ENCODE results near the gene RBM38.

Gene RBM38

DNA sequence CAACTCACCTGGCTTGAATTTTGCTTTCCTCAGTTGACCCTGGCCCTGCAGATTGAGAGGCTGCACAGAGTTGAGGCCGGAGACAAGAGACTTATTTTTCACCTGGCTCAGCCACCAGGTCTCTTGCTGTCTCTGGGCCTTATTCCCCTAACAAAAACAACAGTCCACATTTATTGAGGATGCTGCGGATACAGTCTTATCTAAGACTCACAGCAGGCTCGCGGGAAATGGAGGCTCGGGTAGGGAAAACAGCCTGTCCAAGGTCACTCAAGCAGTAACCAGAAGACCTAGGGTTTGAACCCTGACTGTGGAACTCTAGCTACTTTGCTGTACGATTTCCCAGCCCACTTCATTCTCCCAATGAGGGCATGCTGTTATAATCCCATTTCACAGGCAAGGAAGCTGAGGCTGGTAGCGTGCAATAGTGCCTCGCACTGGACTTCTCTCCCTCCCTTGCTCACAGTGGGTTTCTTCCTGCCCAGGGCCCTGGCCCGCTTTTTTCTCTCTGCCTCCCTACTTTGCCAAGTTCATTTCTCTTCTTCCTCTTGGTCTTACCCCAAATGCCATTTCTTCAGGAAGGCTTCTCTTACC, 57.7 kb downstream of the RBM38 start:
- DNase-seq (ENCODE audit: low read depth in 2 of 2): no peak
- TF ChIP-seq, protein P1, sequence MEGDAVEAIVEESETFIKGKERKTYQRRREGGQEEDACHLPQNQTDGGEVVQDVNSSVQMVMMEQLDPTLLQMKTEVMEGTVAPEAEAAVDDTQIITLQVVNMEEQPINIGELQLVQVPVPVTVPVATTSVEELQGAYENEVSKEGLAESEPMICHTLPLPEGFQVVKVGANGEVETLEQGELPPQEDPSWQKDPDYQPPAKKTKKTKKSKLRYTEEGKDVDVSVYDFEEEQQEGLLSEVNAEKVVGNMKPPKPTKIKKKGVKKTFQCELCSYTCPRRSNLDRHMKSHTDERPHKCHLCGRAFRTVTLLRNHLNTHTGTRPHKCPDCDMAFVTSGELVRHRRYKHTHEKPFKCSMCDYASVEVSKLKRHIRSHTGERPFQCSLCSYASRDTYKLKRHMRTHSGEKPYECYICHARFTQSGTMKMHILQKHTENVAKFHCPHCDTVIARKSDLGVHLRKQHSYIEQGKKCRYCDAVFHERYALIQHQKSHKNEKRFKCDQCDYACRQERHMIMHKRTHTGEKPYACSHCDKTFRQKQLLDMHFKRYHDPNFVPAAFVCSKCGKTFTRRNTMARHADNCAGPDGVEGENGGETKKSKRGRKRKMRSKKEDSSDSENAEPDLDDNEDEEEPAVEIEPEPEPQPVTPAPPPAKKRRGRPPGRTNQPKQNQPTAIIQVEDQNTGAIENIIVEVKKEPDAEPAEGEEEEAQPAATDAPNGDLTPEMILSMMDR (IDR thresholded peaks at IDR 0.05; ENCODE audit: low read depth, low read length): no peak
- H3K4me3 ChIP-seq (replicated peaks in 1 of 2; ENCODE audit: low read depth in 2 of 2, low read length in 2 of 2): no peak overlapping the region

DNA sequence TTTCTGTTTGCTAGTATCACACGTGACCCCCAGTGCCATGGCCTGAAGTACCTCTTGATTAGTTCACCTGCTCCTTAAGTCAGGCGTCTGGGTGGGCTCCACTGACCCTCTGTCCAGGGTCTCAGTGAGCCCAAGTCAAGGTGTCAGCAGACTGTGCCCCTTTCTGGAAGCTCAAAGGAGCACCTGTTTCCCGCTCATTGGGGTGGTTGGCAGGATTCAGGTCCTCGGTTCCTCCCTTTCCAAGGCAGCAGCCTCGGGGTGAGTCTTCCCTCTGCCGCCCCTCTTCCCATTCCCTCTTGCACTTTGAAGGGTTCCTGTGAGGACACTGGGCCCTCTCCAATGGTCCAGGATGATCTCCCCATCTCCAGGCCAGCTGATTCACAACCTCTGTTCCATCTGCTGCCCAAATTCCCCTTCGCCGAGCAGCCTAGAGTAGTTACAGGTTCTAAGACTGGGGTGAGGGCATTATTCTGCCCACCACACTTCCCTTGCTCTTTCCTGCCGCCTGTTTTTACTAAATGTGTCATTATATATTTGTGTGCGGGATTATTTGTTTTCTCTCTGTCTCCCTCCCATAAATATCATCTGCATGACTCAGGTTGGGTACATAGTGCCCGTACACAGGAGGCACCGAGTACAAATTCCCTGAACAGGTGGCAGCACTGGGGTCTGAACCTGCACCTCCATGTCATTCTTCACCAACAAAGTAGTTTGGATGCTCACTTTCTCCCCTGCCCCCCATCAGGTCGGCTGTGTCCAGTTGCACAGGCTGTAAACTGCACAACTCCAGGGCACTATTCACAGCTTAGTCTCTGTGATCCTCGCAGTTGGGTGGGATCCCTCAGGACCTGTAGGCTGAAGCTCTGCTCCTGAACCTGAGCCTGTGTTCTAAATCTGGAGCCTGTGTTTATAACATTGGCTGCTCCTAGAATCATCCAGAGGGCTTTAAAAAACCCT, 58.5 kb downstream of the RBM38 start:
- H3K4me3 ChIP-seq (replicated peaks in 1 of 2; ENCODE audit: low read depth in 2 of 2, low read length in 2 of 2): no peak overlapping the region
- TF ChIP-seq, protein P1 (IDR thresholded peaks at IDR 0.05; ENCODE audit: low read depth, low read length): no peak
- no peak for DNase-seq (ENCODE audit: low read depth in 2 of 2)

DNA sequence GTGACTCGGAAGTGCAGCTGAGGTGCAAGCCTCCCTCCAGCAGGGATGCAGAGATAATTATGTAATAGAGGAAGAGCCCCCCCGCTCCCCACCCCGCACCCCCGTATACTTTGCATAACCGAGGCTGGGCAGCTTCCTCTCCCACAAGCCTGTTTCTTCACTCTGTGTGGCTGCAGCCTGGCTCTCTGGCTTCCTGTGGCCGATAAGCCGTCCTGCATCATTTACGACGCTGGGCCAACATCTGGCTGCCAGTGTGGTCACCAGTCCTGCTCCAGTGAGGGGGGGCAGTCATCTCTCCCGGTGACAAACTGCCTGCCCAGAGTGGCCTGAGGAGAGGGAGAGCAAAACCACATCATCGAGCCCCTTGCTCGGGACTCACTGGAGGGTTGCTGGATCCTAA, 59.2 kb downstream of the RBM38 start:
- TF ChIP-seq, protein P1 (IDR thresholded peaks at IDR 0.05; ENCODE audit: low read depth, low read length): no peak
- DNase-seq (ENCODE audit: low read depth in 2 of 2): peak; percentile 22 to 67
- H3K4me3 ChIP-seq (replicated peaks in 1 of 2; ENCODE audit: low read depth in 2 of 2, low read length in 2 of 2): no peak overlapping the region

DNA sequence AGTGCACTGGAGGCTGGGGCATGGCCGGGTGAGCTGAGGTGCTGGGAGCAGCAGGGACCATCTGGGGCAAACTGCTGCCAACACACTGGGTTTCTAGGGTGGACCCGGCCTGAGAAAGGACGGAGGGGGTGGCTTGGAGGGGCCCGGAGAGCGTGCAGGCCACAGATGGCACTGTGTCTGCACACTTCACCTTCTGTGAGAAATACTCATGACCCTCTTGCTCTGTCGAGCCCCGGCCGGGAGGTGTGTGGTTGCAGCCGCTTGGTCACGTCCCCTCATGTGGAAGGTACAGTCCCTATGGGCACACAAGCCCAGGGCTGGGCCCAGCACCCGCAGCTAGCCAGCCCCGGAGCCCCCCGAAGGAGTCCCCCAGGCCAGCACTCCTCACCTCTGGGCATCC, 59.7 kb downstream of the RBM38 start:
- TF ChIP-seq, protein P1 (IDR thresholded peaks at IDR 0.05; ENCODE audit: low read depth, low read length): no peak
- no peak for DNase-seq (ENCODE audit: low read depth in 2 of 2)
- no peak overlapping the region for H3K4me3 ChIP-seq (replicated peaks in 1 of 2; ENCODE audit: low read depth in 2 of 2, low read length in 2 of 2)

DNA sequence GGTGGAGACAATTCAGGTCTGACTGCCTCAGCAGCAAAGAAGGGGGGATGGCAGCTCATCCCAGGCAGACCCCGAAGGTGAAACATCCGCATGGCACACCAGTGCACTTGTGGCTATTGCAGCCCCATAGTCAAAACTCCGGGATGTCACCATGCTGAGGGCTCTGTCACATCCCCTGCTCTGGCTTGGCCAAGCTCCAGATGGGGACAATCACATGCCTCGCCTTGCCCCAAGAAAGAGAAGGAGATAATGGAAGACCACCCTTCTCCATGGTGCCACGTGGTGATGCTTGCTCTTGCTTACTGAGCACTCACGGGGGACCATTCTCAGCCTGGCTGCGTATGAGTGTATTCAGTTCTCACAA, 60.2 kb downstream of the RBM38 start:
- TF ChIP-seq, protein P1 (IDR thresholded peaks at IDR 0.05; ENCODE audit: low read depth, low read length): no peak
- DNase-seq (ENCODE audit: low read depth in 2 of 2): no peak
- no peak overlapping the region for H3K4me3 ChIP-seq (replicated peaks in 1 of 2; ENCODE audit: low read depth in 2 of 2, low read length in 2 of 2)

DNA sequence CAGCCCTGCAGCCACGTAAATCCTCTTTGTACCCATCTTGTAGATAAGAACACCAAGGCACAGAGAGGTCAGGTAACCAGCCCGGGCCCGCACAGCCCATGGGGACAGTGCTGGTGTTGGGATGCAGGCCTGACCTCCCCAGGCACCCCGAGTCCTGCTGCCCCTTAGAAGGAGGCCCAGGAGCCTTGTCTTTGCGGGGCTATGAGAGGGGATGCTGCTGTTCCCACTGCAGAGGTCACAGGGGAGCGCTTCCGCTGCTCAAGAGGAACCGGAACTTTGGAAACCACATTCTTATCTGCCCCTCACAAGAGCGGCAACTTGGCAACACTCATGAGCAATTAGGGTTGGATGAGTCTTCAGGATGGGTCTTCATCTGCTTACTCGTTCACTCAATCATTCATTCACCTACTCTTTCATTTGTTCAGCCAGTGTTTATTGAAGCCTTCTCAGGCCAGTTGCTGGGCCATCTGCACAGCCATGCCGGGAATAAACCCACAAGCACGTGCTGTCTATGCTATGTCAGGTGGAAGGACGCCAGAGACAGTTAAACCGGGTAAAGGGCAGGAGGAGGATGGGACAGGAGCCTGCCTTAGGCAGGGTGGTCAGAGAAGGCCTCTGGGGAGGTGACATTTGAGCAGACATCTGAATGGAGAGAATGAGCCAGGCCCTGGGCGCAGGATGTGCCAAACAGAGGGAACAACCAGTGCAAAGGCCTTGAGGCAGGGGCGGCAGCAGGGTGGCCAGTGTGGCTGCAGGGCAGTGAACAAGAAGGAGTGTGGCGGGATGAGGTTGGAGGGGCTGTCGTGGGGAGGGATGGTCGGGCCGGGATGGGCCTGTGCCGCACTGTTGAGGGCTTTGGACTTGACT, 60.8 kb downstream of the RBM38 start:
- H3K4me3 ChIP-seq (replicated peaks in 1 of 2; ENCODE audit: low read depth in 2 of 2, low read length in 2 of 2): no peak overlapping the region
- DNase-seq (ENCODE audit: low read depth in 2 of 2): no peak
- TF ChIP-seq, protein P1 (IDR thresholded peaks at IDR 0.05; ENCODE audit: low read depth, low read length): no peak

Measured in cardiac fibroblast (primary cell).